NT2/D1 (cell line): ENCODE measurements around the gene CRTAC1.

Experiments used
- SUZ12 ChIP-seq: IDR thresholded peaks from 2 replicates; pipeline ENCODE4 v1.6.1; 2011; ENCODE audit not compliant: insufficient read length, insufficient read depth; ENCODE audit errors: extremely low read depth
- YY1 ChIP-seq: IDR thresholded peaks from 2 replicates; pipeline ENCODE4 v1.6.1; 2011; ENCODE audit not compliant: insufficient read length, insufficient read depth

- TF ChIP-seq SUZ12, result no peak
- no peak for TF ChIP-seq YY1
These were observed 126.4 kb downstream of the CRTAC1 start for GRCh38 chr10:97904018-97904381.
